Measurements from ENCODE around the gene IL18R1.

The IL18R1 gene

GRCh38 chr2:102422910-102423309 lies 67.3 kb downstream of the IL18R1 start, which contains the start of gene IL18RAP:
TSS of gene IL18RAP (plus strand) at chr2:102423160. CDS start at chr2:102423278, 118 bp downstream.
- TF ChIP-seq CTCF (IDR thresholded peaks at IDR 0.05; ENCODE audit: extremely low read depth, missing control alignments) = no peak
- DNase-seq (ENCODE audit: low spot score) = no peak

- DNase-seq (ENCODE audit: low spot score) = no peak
- no peak for TF ChIP-seq CTCF (IDR thresholded peaks at IDR 0.05; ENCODE audit: extremely low read depth, missing control alignments)
Observed at GRCh38 chr2:102423368-102423767, 67.8 kb downstream of the IL18R1 start.

- no peak for TF ChIP-seq CTCF (IDR thresholded peaks at IDR 0.05; ENCODE audit: extremely low read depth, missing control alignments)
- no peak for DNase-seq (ENCODE audit: low spot score)
Observed at GRCh38 chr2:102424754-102425153, 69.2 kb downstream of the IL18R1 start.

GRCh38 chr2:102425441-102426132 lies 70.0 kb downstream of the IL18R1 start:
- no peak for TF ChIP-seq CTCF (IDR thresholded peaks at IDR 0.05; ENCODE audit: extremely low read depth, missing control alignments)
- DNase-seq (ENCODE audit: low spot score) = no peak

- no peak for TF ChIP-seq CTCF (IDR thresholded peaks at IDR 0.05; ENCODE audit: extremely low read depth, missing control alignments)
- DNase-seq (ENCODE audit: low spot score) = no peak
Observed at GRCh38 chr2:102427249-102427648, 71.7 kb downstream of the IL18R1 start.

GRCh38 chr2:102428573-102428972 lies 73.0 kb downstream of the IL18R1 start:
- TF ChIP-seq CTCF (IDR thresholded peaks at IDR 0.05; ENCODE audit: extremely low read depth, missing control alignments) = no peak
- DNase-seq (ENCODE audit: low spot score) = no peak

- no peak for DNase-seq (ENCODE audit: low spot score)
- TF ChIP-seq CTCF (IDR thresholded peaks at IDR 0.05; ENCODE audit: extremely low read depth, missing control alignments) = no peak
Observed at GRCh38 chr2:102432386-102432785, 76.8 kb downstream of the IL18R1 start.

Measured in GM20000 (cell line).